H9 (cell line): Measurements from ENCODE around the gene PPP1R1B. TPM values are rescaled to one million over a fixed set of nuclear protein-coding genes. Genes with fewer than 3 reads are reported as not detected.

Source experiments
- DNase-seq: peaks from one replicate; pipeline ENCODE4 v3.0.0-alpha.2; 2017
- H2AFZ ChIP-seq: one replicate; pipeline ENCODE4 v1.6.1; 2013; ENCODE audit warnings: mild to moderate bottlenecking, low read length, control low read depth, moderate library complexity
- H2AK5ac ChIP-seq: 2 replicates; pipeline ENCODE4 v1.6.1; 2013; ENCODE audit warnings: low read length, control low read depth, mixed read lengths; ENCODE audit not compliant: insufficient read length
- H2BK120ac ChIP-seq: one replicate; pipeline ENCODE4 v1.6.1; 2013; ENCODE audit warnings: low read depth, mild to moderate bottlenecking, low read length, control low read depth, inconsistent platforms; ENCODE audit not compliant: poor library complexity, severe bottlenecking
- H2BK12ac ChIP-seq: 2 replicates; pipeline ENCODE4 v1.6.1; 2013; ENCODE audit warnings: low read length, control low read depth, mixed read lengths, low read depth; ENCODE audit not compliant: insufficient read length
- H2BK15ac ChIP-seq: 2 replicates; pipeline ENCODE4 v1.6.1; 2013; ENCODE audit warnings: low read depth, low read length, control low read depth
- H2BK20ac ChIP-seq: one replicate; pipeline ENCODE4 v1.6.1; 2013; ENCODE audit warnings: low read depth, mild to moderate bottlenecking, low read length, control low read depth, inconsistent platforms; ENCODE audit not compliant: poor library complexity, severe bottlenecking
- H2BK5ac ChIP-seq: 2 replicates; pipeline ENCODE4 v1.6.1; 2013; ENCODE audit warnings: low read length, control low read depth, mixed read lengths; ENCODE audit not compliant: insufficient read length
- H3K14ac ChIP-seq: 2 replicates; pipeline ENCODE4 v1.6.1; 2013; ENCODE audit warnings: low read length, control low read depth; ENCODE audit not compliant: insufficient read depth
- H3K18ac ChIP-seq: 2 replicates; pipeline ENCODE4 v1.6.1; 2013; ENCODE audit warnings: low read depth, mild to moderate bottlenecking, mixed read lengths, low read length, control low read depth; ENCODE audit not compliant: insufficient read length
- H3K23ac ChIP-seq: 2 replicates; pipeline ENCODE4 v1.6.1; 2013; ENCODE audit warnings: low read length, control low read depth, mixed read lengths, low read depth; ENCODE audit not compliant: insufficient read length
- H3K23me2 ChIP-seq: 2 replicates; pipeline ENCODE4 v1.6.1; 2013; ENCODE audit warnings: low read depth, mild to moderate bottlenecking, mixed read lengths, low read length, control low read depth; ENCODE audit not compliant: insufficient read length, poor library complexity, severe bottlenecking
- H3K27ac ChIP-seq: 2 replicates; pipeline ENCODE4 v1.5.1; 2013; ENCODE audit warnings: low read length, control low read depth, mixed read lengths, low read depth; ENCODE audit not compliant: insufficient read length
- H3K27me3 ChIP-seq: 2 replicates; pipeline ENCODE4 v1.6.1; 2013; ENCODE audit warnings: low read length, control low read depth, inconsistent platforms; ENCODE audit not compliant: insufficient read depth
- H3K4ac ChIP-seq: 2 replicates; pipeline ENCODE4 v1.6.1; 2013; ENCODE audit warnings: low read depth, mild to moderate bottlenecking, control low read depth, inconsistent platforms, low read length, moderate library complexity
- H3K4me1 ChIP-seq: 2 replicates; pipeline ENCODE4 v1.6.1; 2013; ENCODE audit warnings: low read length, control low read depth, inconsistent platforms; ENCODE audit not compliant: insufficient read depth
- H3K4me2 ChIP-seq: 2 replicates; pipeline ENCODE4 v1.6.1; 2013; ENCODE audit warnings: low read length, control low read depth, mixed read lengths; ENCODE audit not compliant: insufficient read length, insufficient read depth
- H3K56ac ChIP-seq: 2 replicates; pipeline ENCODE4 v1.6.1; 2013; ENCODE audit warnings: low read depth, mild to moderate bottlenecking, mixed read lengths, low read length, control low read depth; ENCODE audit not compliant: insufficient read length
- H3K79me1 ChIP-seq: 2 replicates; pipeline ENCODE4 v1.6.1; 2013; ENCODE audit warnings: low read depth, mild to moderate bottlenecking, moderate library complexity, low read length, control low read depth, inconsistent platforms; ENCODE audit not compliant: insufficient read depth, poor library complexity, severe bottlenecking
- H3K79me2 ChIP-seq: 2 replicates; pipeline ENCODE4 v1.6.1; 2013; ENCODE audit warnings: low read length, control low read depth, inconsistent platforms; ENCODE audit not compliant: insufficient read depth
- H3K9ac ChIP-seq: 2 replicates; pipeline ENCODE4 v1.6.1; 2013; ENCODE audit warnings: low read length, control low read depth, mixed read lengths; ENCODE audit not compliant: insufficient read length; ENCODE audit errors: extremely low read depth
- H3K9me3 ChIP-seq: one replicate; pipeline ENCODE4 v1.6.1; 2013; ENCODE audit warnings: low read depth, low read length, inconsistent platforms; ENCODE audit not compliant: control insufficient read depth
- H3T11ph ChIP-seq: one replicate; pipeline ENCODE4 v1.6.1; 2013; ENCODE audit warnings: mild to moderate bottlenecking, low read length, control low read depth, inconsistent platforms
- H4K20me1 ChIP-seq: one replicate; pipeline ENCODE4 v1.6.1; 2013; ENCODE audit not compliant: control insufficient read depth, insufficient read length, insufficient read depth
- H4K5ac ChIP-seq: 2 replicates; pipeline ENCODE4 v1.6.1; 2013; ENCODE audit warnings: low read depth, mild to moderate bottlenecking, mixed read lengths, low read length, control low read depth; ENCODE audit not compliant: insufficient read length
- H4K8ac ChIP-seq: replicated peaks from 2 replicates; pipeline ENCODE4 v1.6.1; 2013; ENCODE audit warnings: low read length, control low read depth, mixed read lengths, low read depth; ENCODE audit not compliant: insufficient read length
- H4K91ac ChIP-seq: 2 replicates; pipeline ENCODE4 v1.6.1; 2013; ENCODE audit warnings: low read depth, mild to moderate bottlenecking, moderate library complexity, mixed read lengths, low read length, control low read depth; ENCODE audit not compliant: insufficient read length
- H3K27ac Mint-ChIP-seq, 3 experiments: 2 replicates in 2 of 3; 3 replicates in 1 of 3; pipeline ENCODE4 v1.8.0; 2020 to 2021; ENCODE audit warnings: mixed read lengths in 3 of 3, mild to moderate bottlenecking in 1 of 3, moderate library complexity in 1 of 3
- H3K27me3 Mint-ChIP-seq: 2 replicates; pipeline ENCODE4 v1.8.0; 2021; ENCODE audit warnings: low read depth, mild to moderate bottlenecking, moderate library complexity, mixed read lengths
- H3K36me3 Mint-ChIP-seq, 3 experiments: 2 replicates in 2 of 3; 3 replicates in 1 of 3; pipeline ENCODE4 v1.8.0; 2020 to 2021; ENCODE audit warnings: low read depth in 3 of 3, mixed read lengths in 3 of 3; ENCODE audit not compliant: insufficient read depth in 1 of 3
- H3K4me1 Mint-ChIP-seq, 2 experiments: 2 replicates each; pipeline ENCODE4 v1.8.0; 2020; ENCODE audit warnings: mixed read lengths in 2 of 2
- H3K4me3 Mint-ChIP-seq, 2 experiments: 2 replicates in 1 of 2; 3 replicates in 1 of 2; pipeline ENCODE4 v1.8.0; 2020 to 2021; ENCODE audit warnings: mild to moderate bottlenecking in 2 of 2, mixed read lengths in 2 of 2, moderate library complexity in 1 of 2
- H3K9me3 Mint-ChIP-seq, 2 experiments: 2 replicates in 1 of 2; 3 replicates in 1 of 2; pipeline ENCODE4 v1.8.0; 2020; ENCODE audit warnings: mild to moderate bottlenecking in 2 of 2, mixed read lengths in 2 of 2, moderate library complexity in 1 of 2
- WGBS: extraction: QIAGEN DNeasy Blood & Tissue Kit; methylation state at CpG from one replicate; pipeline ENCODE4 v1.1.7; 2013; ENCODE audit warnings: missing lambda C conversion rate, low lambda C conversion rate, mixed read lengths; ENCODE audit not compliant: insufficient read length; ENCODE audit errors: extremely low coverage; 5-methylcytosine and 5-hydroxymethylcytosine counted together
- total RNA-seq: library from RNA; stranded (reverse); gene quantifications from 2 replicates; pipeline ENCODE4 v1.2.1, GENCODE V29; 2021
- TF ChIP-seq, protein P1 (sequence below): fragments of 200-600 bp; sonication (generic); conservative IDR thresholded peaks from 3 replicates; pipeline ENCODE4 v1.8.0; 2021; ENCODE audit warnings: antibody characterized with exemption, mild to moderate bottlenecking

PPP1R1B gene
- total RNA-seq, 1 experiment from 2014 or later = 15.5 TPM

DNA sequence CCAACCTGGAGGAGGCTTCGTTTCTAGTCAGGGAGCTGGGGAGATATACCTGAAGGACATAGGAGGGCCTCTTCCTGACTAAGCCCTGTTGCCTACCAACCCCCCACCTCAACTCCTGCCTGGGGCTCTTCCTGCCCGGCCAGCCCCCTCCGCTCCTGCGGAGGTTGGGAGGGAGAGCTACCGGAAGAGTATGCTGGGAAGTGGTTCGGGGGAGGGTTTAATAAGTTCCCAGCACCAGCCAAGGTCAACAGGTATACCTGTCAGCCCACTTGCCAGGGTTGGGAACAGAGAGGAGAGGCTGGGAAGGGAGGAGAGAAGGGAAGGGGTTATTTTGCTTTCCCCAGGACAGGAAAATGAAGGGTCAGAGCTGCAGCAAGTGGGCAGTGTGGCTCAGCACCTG lies 4.7 kb downstream of the PPP1R1B start:
- H4K91ac ChIP-seq = no peak overlapping the region
- H4K5ac ChIP-seq = no peak overlapping the region
- H2BK15ac ChIP-seq = no peak overlapping the region
- Mint-ChIP-seq H3K9me3 (no peaks in the 10 kb centered on the region; a peak in 1 of 5 replicates), H3K4me1 (peaks cover 64 to 79% of the 10 kb centered on the region in 2 experiments), H3K36me3 (no peaks in the 10 kb centered on the region; a peak in 1 of 7 replicates), H3K4me3 (peak overlapping the region; percentile 6 to 70; a peak in 4 of 5 replicates), H3K27ac (peak overlapping the region; percentile 33 to 66 (median 38); a peak in 5 of 7 replicates), H3K27me3 (peaks cover 19% of the 10 kb centered on the region)
- H3K18ac ChIP-seq = no peak overlapping the region
- H3K4me1 ChIP-seq = peaks cover 25% of the 10 kb centered on the region; the same call in 1 of the 2 replicates
- peaks cover 11% of the 10 kb centered on the region for H3K23me2 ChIP-seq
- H3K56ac ChIP-seq = no peak overlapping the region
- H2BK5ac ChIP-seq = no peak overlapping the region
- no peak overlapping the region for H2AK5ac ChIP-seq
- peak overlapping the region; percentile 10 for H3K4me2 ChIP-seq
- no peak overlapping the region for H2BK12ac ChIP-seq
- no peak overlapping the region for H2BK120ac ChIP-seq
- no peak overlapping the region for H4K8ac ChIP-seq
- no peaks in the 10 kb centered on the region for H3K9me3 ChIP-seq
- no peak overlapping the region for H3K23ac ChIP-seq
- no peak overlapping the region for H3K9ac ChIP-seq
- no CpG with 5 or more reads among the region's 6 CpGs for WGBS
- H3K4ac ChIP-seq = no peak overlapping the region
- H3K79me2 ChIP-seq = no peaks in the 10 kb centered on the region
- TF ChIP-seq, protein P1, sequence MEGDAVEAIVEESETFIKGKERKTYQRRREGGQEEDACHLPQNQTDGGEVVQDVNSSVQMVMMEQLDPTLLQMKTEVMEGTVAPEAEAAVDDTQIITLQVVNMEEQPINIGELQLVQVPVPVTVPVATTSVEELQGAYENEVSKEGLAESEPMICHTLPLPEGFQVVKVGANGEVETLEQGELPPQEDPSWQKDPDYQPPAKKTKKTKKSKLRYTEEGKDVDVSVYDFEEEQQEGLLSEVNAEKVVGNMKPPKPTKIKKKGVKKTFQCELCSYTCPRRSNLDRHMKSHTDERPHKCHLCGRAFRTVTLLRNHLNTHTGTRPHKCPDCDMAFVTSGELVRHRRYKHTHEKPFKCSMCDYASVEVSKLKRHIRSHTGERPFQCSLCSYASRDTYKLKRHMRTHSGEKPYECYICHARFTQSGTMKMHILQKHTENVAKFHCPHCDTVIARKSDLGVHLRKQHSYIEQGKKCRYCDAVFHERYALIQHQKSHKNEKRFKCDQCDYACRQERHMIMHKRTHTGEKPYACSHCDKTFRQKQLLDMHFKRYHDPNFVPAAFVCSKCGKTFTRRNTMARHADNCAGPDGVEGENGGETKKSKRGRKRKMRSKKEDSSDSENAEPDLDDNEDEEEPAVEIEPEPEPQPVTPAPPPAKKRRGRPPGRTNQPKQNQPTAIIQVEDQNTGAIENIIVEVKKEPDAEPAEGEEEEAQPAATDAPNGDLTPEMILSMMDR = no peak
- H3K14ac ChIP-seq = no peak overlapping the region
- H3K79me1 ChIP-seq = no peaks in the 10 kb centered on the region
- peak; percentile 91 for DNase-seq
- no peak overlapping the region for H2AFZ ChIP-seq
- no peak overlapping the region for H2BK20ac ChIP-seq
- peaks cover 6% of the 10 kb centered on the region; the same call in 1 of the 2 replicates for H3K27me3 ChIP-seq
- no peaks in the 10 kb centered on the region for H4K20me1 ChIP-seq
- no peak overlapping the region for H3T11ph ChIP-seq
- no peak overlapping the region for H3K27ac ChIP-seq
